Activated CD4-positive, alpha-beta T cell treated with anti-CD3 and anti-CD28 coated beads, Interleukin-2, amount 10 ng/mL, durations not matched to agents 7 days and 5 days (primary cell): ENCODE measurements around the gene CSNK2A1. TPM values are rescaled to one million over a fixed set of nuclear protein-coding genes. Genes with fewer than 3 reads are reported as not detected.
"Not testable (repeated sequence)": the region's sequence is repeated elsewhere in the genome, so short reads cannot be mapped to it uniquely, and the experiment has no call there.

Experiments
- CTCF ChIA-PET: fragments of 350-600 bp; sonication (Branson Sonifier 250); formaldehyde crosslinking; loops from one replicate; lab custom pipeline; 2021; ENCODE audit warnings: antibody characterized with exemption; lab: Charles Lee
- POLR2A ChIA-PET: fragments of 350-600 bp; sonication (Branson Sonifier 250); formaldehyde crosslinking; loops from one replicate; lab custom pipeline; 2021; ENCODE audit warnings: antibody characterized with exemption; lab: Charles Lee
- DNase-seq: peaks from one replicate; pipeline ENCODE4 v3.0.0-alpha.2; 2020
- H3K27ac Mint-ChIP-seq: one replicate; pipeline ENCODE4 v1.8.0; 2021; ENCODE audit warnings: mild to moderate bottlenecking, moderate library complexity, mixed read lengths
- H3K27me3 Mint-ChIP-seq: one replicate; pipeline ENCODE4 v1.8.0; 2021; ENCODE audit warnings: mixed read lengths
- H3K36me3 Mint-ChIP-seq: one replicate; pipeline ENCODE4 v1.8.0; 2021; ENCODE audit warnings: low read depth, mixed read lengths
- H3K4me1 Mint-ChIP-seq: one replicate; pipeline ENCODE4 v1.8.0; 2021; ENCODE audit warnings: mixed read lengths
- H3K4me3 Mint-ChIP-seq: one replicate; pipeline ENCODE4 v1.8.0; 2021; ENCODE audit warnings: mild to moderate bottlenecking, moderate library complexity, mixed read lengths
- H3K9me3 Mint-ChIP-seq: one replicate; pipeline ENCODE4 v1.8.0; 2021; ENCODE audit warnings: mixed read lengths
- total RNA-seq, 2 experiments: library from RNA; stranded (reverse); gene quantifications; one replicate each; pipeline ENCODE4 v1.2.3, GENCODE V29; 2021

Gene CSNK2A1
- total RNA-seq, 2 experiments from 2014 or later = 111 to 133 TPM

- Mint-ChIP-seq H3K27me3 (no peaks in the 10 kb centered on the region), H3K27ac (no peak overlapping the region), H3K4me1 (no peaks in the 10 kb centered on the region), H3K4me3 (no peak overlapping the region), H3K9me3 (no peaks in the 10 kb centered on the region), H3K36me3 (peaks cover 63% of the 10 kb centered on the region)
- ChIA-PET POLR2A (no interaction called here), CTCF (interaction anchor here (0.7 to 1.8 kb wide), 3 partner anchors 15 to 133 kb away, joined by 3 to 7 read pairs (median 4); no protein-coding TSS in a partner anchor)
- no peak for DNase-seq
Measured at GRCh38 chr20:487655-488054, 55.9 kb downstream of the CSNK2A1 start.

GRCh38 chr20:483815-484644 lies 59.6 kb downstream of the CSNK2A1 start:
- Mint-ChIP-seq H3K4me1 (peaks cover 30% of the 10 kb centered on the region), H3K36me3 (peaks cover 75% of the 10 kb centered on the region), H3K27me3 (no peaks in the 10 kb centered on the region), H3K27ac (no peak overlapping the region), H3K4me3 (no peak overlapping the region), H3K9me3 (no peaks in the 10 kb centered on the region)
- no peak for DNase-seq
- POLR2A ChIA-PET = no interaction called here
- CTCF ChIA-PET = interaction anchor here (0.7 to 1.9 kb wide), 3 partner anchors 11 to 710 kb away, joined by 4 to 6 read pairs (median 5); no protein-coding TSS in a partner anchor

GRCh38 chr20:481167-481566 lies 62.4 kb downstream of the CSNK2A1 start:
- H3K9me3 Mint-ChIP-seq = no peaks in the 10 kb centered on the region
- CTCF ChIA-PET = interaction anchor here (0.6 to 1.4 kb wide), 4 partner anchors 11 to 221 kb away, joined by 3 to 6 read pairs (median 4); no protein-coding TSS in a partner anchor
- no peak overlapping the region for H3K4me3 Mint-ChIP-seq
- H3K27me3 Mint-ChIP-seq = no peaks in the 10 kb centered on the region
- H3K4me1 Mint-ChIP-seq = peaks cover 39% of the 10 kb centered on the region
- peak overlapping the region; percentile 47 for H3K27ac Mint-ChIP-seq
- peak; percentile 43 for DNase-seq
- POLR2A ChIA-PET = no interaction called here
- peaks cover 57% of the 10 kb centered on the region for H3K36me3 Mint-ChIP-seq

GRCh38 chr20:480044-480443 lies 63.5 kb downstream of the CSNK2A1 start:
- Mint-ChIP-seq H3K27ac (no peak overlapping the region), H3K4me3 (no peak overlapping the region), H3K4me1 (peaks cover 40% of the 10 kb centered on the region), H3K36me3 (peaks cover 53% of the 10 kb centered on the region), H3K27me3 (no peaks in the 10 kb centered on the region), H3K9me3 (no peaks in the 10 kb centered on the region)
- DNase-seq = no peak
- CTCF ChIA-PET = interaction anchor here (0.9 to 2.2 kb wide), 3 partner anchors 113 to 149 kb away, joined by 3 to 18 read pairs (median 4); no protein-coding TSS in a partner anchor
- POLR2A ChIA-PET = no interaction called here

- H3K9me3 Mint-ChIP-seq = no peaks in the 10 kb centered on the region
- no peak overlapping the region for H3K27ac Mint-ChIP-seq
Measured at GRCh38 chr20:479487-479886, 64.1 kb downstream of the CSNK2A1 start.

GRCh38 chr20:478949-479429 lies 64.6 kb downstream of the CSNK2A1 start:
- Mint-ChIP-seq H3K27me3 (no peaks in the 10 kb centered on the region), H3K27ac (peak overlapping the region; percentile 15), H3K36me3 (peaks cover 50% of the 10 kb centered on the region), H3K9me3 (no peaks in the 10 kb centered on the region), H3K4me1 (peaks cover 40% of the 10 kb centered on the region), H3K4me3 (no peak overlapping the region)
- POLR2A ChIA-PET = no interaction called here
- CTCF ChIA-PET = interaction anchor here (1.1 to 2.2 kb wide), 6 partner anchors 12 to 148 kb away, joined by 3 to 18 read pairs (median 4); partner anchors contain the start of gene TBC1D20
- DNase-seq = peak; percentile 72

More at GRCh38 chr20:479487-479886, 64.1 kb downstream of the CSNK2A1 start:
- POLR2A ChIA-PET = no interaction called here
- Mint-ChIP-seq H3K4me1 (peaks cover 40% of the 10 kb centered on the region), H3K36me3 (peaks cover 50% of the 10 kb centered on the region), H3K27me3 (no peaks in the 10 kb centered on the region), H3K4me3 (no peak overlapping the region)
- CTCF ChIA-PET = interaction anchor here (0.9 to 2.2 kb wide), 4 partner anchors 25 to 149 kb away, joined by 3 to 18 read pairs (median 4); no protein-coding TSS in a partner anchor
- no peak for DNase-seq

GRCh38 chr20:478010-478948 lies 65.3 kb downstream of the CSNK2A1 start:
- H3K27me3 Mint-ChIP-seq = no peaks in the 10 kb centered on the region
- peaks cover 47% of the 10 kb centered on the region for H3K36me3 Mint-ChIP-seq
- ChIA-PET POLR2A (no interaction called here), CTCF (interaction anchor here (0.7 to 2.2 kb wide), 11 partner anchors 10 to 240 kb away, joined by 3 to 18 read pairs (median 3); partner anchors contain the start of gene TBC1D20)
- H3K27ac Mint-ChIP-seq = peak overlapping the region; percentile 15
- DNase-seq = no peak
- H3K4me1 Mint-ChIP-seq = peaks cover 40% of the 10 kb centered on the region
- H3K9me3 Mint-ChIP-seq = peaks cover 3% of the 10 kb centered on the region
- H3K4me3 Mint-ChIP-seq = no peak overlapping the region

- H3K27me3 Mint-ChIP-seq, H3K4me3 Mint-ChIP-seq, H3K27ac Mint-ChIP-seq, POLR2A ChIA-PET, DNase-seq: not testable (repeated sequence)
- peaks cover 36% of the 10 kb centered on the region for H3K4me1 Mint-ChIP-seq
- CTCF ChIA-PET = interaction anchor here (0.6 to 2.1 kb wide), 6 partner anchors 23 to 959 kb away, joined by 3 to 13 read pairs (median 4); no protein-coding TSS in a partner anchor
- H3K9me3 Mint-ChIP-seq = peaks cover 12% of the 10 kb centered on the region
- H3K36me3 Mint-ChIP-seq = peaks cover 41% of the 10 kb centered on the region
Measured at GRCh38 chr20:476561-477249, 66.9 kb downstream of the CSNK2A1 start.

GRCh38 chr20:475463-476357 lies 67.9 kb downstream of the CSNK2A1 start:
- ChIA-PET CTCF (interaction anchor here (0.6 to 2.1 kb wide), 5 partner anchors 24 to 960 kb away, joined by 3 to 13 read pairs (median 4); no protein-coding TSS in a partner anchor), POLR2A (no interaction called here)
- H3K36me3 Mint-ChIP-seq = peaks cover 38% of the 10 kb centered on the region
- peaks cover 19% of the 10 kb centered on the region for H3K9me3 Mint-ChIP-seq
- H3K27ac Mint-ChIP-seq = peak overlapping the region; percentile 63
- H3K4me1 Mint-ChIP-seq = peaks cover 26% of the 10 kb centered on the region
- H3K27me3 Mint-ChIP-seq = peaks cover 3% of the 10 kb centered on the region
- DNase-seq = no peak
- no peak overlapping the region for H3K4me3 Mint-ChIP-seq

GRCh38 chr20:474581-474980 lies 69.0 kb downstream of the CSNK2A1 start:
- no peak for DNase-seq
- Mint-ChIP-seq H3K9me3 (peaks cover 30% of the 10 kb centered on the region), H3K4me1 (peaks cover 16% of the 10 kb centered on the region), H3K36me3 (peaks cover 34% of the 10 kb centered on the region), H3K27me3 (peaks cover 9% of the 10 kb centered on the region), H3K27ac (no peak overlapping the region), H3K4me3 (no peak overlapping the region)
- CTCF ChIA-PET = interaction anchor here (1.1 kb wide), 1 partner anchor 118 kb away, joined by 3 read pairs; no protein-coding TSS in a partner anchor
- POLR2A ChIA-PET = interaction anchor here (0.6 kb wide), 1 partner anchor 69 kb away, joined by 3 read pairs; the partner anchor contains the start of gene CSNK2A1

GRCh38 chr20:472889-473292 lies 70.7 kb downstream of the CSNK2A1 start:
- H3K9me3 Mint-ChIP-seq = peaks cover 44% of the 10 kb centered on the region
- peak overlapping the region; percentile 68 for H3K27ac Mint-ChIP-seq
- peaks cover 9% of the 10 kb centered on the region for H3K27me3 Mint-ChIP-seq
- ChIA-PET CTCF (interaction anchor here (0.7 to 1.4 kb wide), 2 partner anchors 119 to 142 kb away, joined by 3 to 4 read pairs; no protein-coding TSS in a partner anchor), POLR2A (no interaction called here)
- no peak for DNase-seq
- peaks cover 33% of the 10 kb centered on the region for H3K36me3 Mint-ChIP-seq
- H3K4me1 Mint-ChIP-seq = peaks cover 4% of the 10 kb centered on the region
- H3K4me3 Mint-ChIP-seq = no peak overlapping the region
